Hepatocyte (in vitro differentiated cells): ENCODE measurements around the gene LRRC46.

ENCODE experiments used
- EZH2 ChIP-seq: fragments of 200-600 bp; sonication (generic); IDR thresholded peaks from 2 replicates; pipeline ENCODE4 v1.6.1; 2016; ENCODE audit warnings: antibody characterized with exemption, mild to moderate bottlenecking, borderline replicate concordance
- EZH2phosphoT487 ChIP-seq: fragments of 200-600 bp; sonication (generic); IDR thresholded peaks from one replicate; pipeline ENCODE4 v1.6.1; 2018; ENCODE audit warnings: antibody characterized with exemption, mild to moderate bottlenecking, low read depth, moderate library complexity; ENCODE audit not compliant: unreplicated experiment, severe bottlenecking
- TF ChIP-seq, protein P1 (sequence below): fragments of 200-600 bp; sonication (generic); IDR thresholded peaks from 2 replicates; pipeline ENCODE4 v1.5.1; 2016; ENCODE audit warnings: antibody characterized with exemption, mild to moderate bottlenecking; ENCODE audit not compliant: poor library complexity

DNA sequence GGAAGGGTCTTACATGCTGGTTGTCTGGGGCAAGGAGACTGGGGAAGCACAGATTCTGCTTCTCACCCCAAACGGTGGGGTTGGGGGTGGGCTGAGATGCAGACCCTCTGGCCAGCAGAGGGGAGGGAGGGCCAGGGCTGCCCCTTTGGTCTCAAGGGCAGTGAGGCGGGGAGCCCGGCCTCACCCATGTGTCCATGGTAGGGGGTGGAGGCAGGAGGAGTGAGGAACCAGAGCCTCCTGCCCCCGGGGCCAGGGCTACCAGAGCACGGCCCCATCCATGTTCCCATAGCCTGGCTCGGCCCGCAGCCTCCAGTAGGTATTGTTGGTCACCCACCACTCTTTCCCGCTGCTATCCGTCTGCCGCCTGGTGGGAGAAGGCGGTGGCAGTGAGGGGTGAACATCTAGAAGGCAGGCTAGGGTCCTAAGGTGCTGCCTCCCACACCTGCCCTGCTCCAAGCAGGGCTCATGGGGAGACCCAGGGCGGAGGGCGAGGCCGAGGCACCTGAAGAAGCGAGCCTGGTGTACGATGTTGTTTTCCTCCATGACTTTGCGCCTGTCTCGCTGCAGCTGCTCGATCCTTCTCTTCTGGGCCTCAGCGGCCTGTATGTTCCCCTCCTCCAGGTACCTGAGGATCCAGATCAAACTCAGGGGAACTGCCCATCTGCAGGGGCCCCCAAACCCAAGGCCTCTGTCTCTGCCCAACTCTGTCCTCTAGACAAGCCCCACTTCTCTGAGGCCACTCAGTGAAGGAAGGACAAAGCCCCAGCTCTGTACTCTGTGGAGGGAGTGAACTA lies 23.2 kb upstream of the LRRC46 start:
- TF ChIP-seq EZH2 (no peak), EZH2phosphoT487 (no peak)
- TF ChIP-seq, protein P1, sequence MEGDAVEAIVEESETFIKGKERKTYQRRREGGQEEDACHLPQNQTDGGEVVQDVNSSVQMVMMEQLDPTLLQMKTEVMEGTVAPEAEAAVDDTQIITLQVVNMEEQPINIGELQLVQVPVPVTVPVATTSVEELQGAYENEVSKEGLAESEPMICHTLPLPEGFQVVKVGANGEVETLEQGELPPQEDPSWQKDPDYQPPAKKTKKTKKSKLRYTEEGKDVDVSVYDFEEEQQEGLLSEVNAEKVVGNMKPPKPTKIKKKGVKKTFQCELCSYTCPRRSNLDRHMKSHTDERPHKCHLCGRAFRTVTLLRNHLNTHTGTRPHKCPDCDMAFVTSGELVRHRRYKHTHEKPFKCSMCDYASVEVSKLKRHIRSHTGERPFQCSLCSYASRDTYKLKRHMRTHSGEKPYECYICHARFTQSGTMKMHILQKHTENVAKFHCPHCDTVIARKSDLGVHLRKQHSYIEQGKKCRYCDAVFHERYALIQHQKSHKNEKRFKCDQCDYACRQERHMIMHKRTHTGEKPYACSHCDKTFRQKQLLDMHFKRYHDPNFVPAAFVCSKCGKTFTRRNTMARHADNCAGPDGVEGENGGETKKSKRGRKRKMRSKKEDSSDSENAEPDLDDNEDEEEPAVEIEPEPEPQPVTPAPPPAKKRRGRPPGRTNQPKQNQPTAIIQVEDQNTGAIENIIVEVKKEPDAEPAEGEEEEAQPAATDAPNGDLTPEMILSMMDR, result no peak
